Measurements from ENCODE around the gene MROH2B. TPM values are rescaled to one million over a fixed set of nuclear protein-coding genes. Genes with fewer than 3 reads are reported as not detected.

The MROH2B gene
- polyA plus RNA-seq, 1 donor (not counting 4 experiments of a cell fraction or from before 2014, with no cell fraction given), result not detected

GRCh38 chr5:41118177-41118576, 47.0 kb upstream of the MROH2B start:
- H3K9me1 ChIP-seq (ENCODE audit: control insufficient read depth, extremely low read depth, insufficient read depth, low read length), result no peaks in the 10 kb centered on the region
- no peak overlapping the region for H3K9ac ChIP-seq (ENCODE audit: control insufficient read depth, extremely low read depth, insufficient read depth, low read length)
- no peak for TF ChIP-seq CTCF (optimal IDR thresholded peaks at IDR 0.05 in 1 of 3, IDR thresholded peaks at IDR 0.05 in 1 of 3, conservative IDR thresholded peaks at IDR 0.05 in 1 of 3; ENCODE audit: extremely low read depth in 1 of 3, insufficient read depth in 2 of 3, low read length in 3 of 3)
- TF ChIP-seq EZH2 (IDR thresholded peaks at IDR 0.05; ENCODE audit: low read length), result no peak

GRCh38 chr5:41115281-41115680, 44.1 kb upstream of the MROH2B start:
- no peak overlapping the region for H3K4me2 ChIP-seq (ENCODE audit: control insufficient read depth, extremely low read depth, insufficient read depth, low read depth, low read length)

More at GRCh38 chr5:41118177-41118576, 47.0 kb upstream of the MROH2B start:
- H3K27ac ChIP-seq (ENCODE audit: control insufficient read depth, insufficient read depth, low read length), result no peak overlapping the region
- dilution Hi-C loops (cut with MboI; ENCODE audit: extremely low pct_ligation_motif_present, low sequenced_read_pairs), result no loop called here
- no peak overlapping the region for H3K4me2 ChIP-seq (ENCODE audit: control insufficient read depth, extremely low read depth, insufficient read depth, low read depth, low read length)
- no peaks in the 10 kb centered on the region for H3K79me2 ChIP-seq (ENCODE audit: control insufficient read depth, insufficient read depth, low read length)
- H4K20me1 ChIP-seq (ENCODE audit: control insufficient read depth, extremely low read depth, insufficient read depth, low read length), result no peaks in the 10 kb centered on the region
- FAIRE-seq, result no peak
- no peaks in the 10 kb centered on the region for H3K27me3 ChIP-seq (ENCODE audit: control insufficient read depth, extremely low read depth, insufficient read depth, low read length)
- H3K4me1 ChIP-seq (ENCODE audit: control insufficient read depth, extremely low read depth, insufficient read depth, low read length), result no peaks in the 10 kb centered on the region
- H3K9me3 ChIP-seq (ENCODE audit: control insufficient read depth, low read depth, low read length), result no peaks in the 10 kb centered on the region
- no peaks in the 10 kb centered on the region for H3K36me3 ChIP-seq (ENCODE audit: control insufficient read depth in 2 of 2, extremely low read depth in 1 of 2, insufficient read depth in 2 of 2, low read length in 2 of 2)
- no peak overlapping the region for H2AFZ ChIP-seq (ENCODE audit: control insufficient read depth, low read length)
- no peak for DNase-seq (ENCODE audit: low read depth, low spot score)
- H3K4me3 ChIP-seq (ENCODE audit: control insufficient read depth in 2 of 3, extremely low read depth in 1 of 3, insufficient read depth in 2 of 3, low read depth in 1 of 3, low read length in 3 of 3), result no peak overlapping the region

More at GRCh38 chr5:41115281-41115680, 44.1 kb upstream of the MROH2B start:
- no peaks in the 10 kb centered on the region for H4K20me1 ChIP-seq (ENCODE audit: control insufficient read depth, extremely low read depth, insufficient read depth, low read length)
- no peak overlapping the region for H3K9ac ChIP-seq (ENCODE audit: control insufficient read depth, extremely low read depth, insufficient read depth, low read length)
- no peaks in the 10 kb centered on the region for H3K79me2 ChIP-seq (ENCODE audit: control insufficient read depth, insufficient read depth, low read length)
- no peaks in the 10 kb centered on the region for H3K4me1 ChIP-seq (ENCODE audit: control insufficient read depth, extremely low read depth, insufficient read depth, low read length)
- no peaks in the 10 kb centered on the region for H3K36me3 ChIP-seq (ENCODE audit: control insufficient read depth in 2 of 2, extremely low read depth in 1 of 2, insufficient read depth in 2 of 2, low read length in 2 of 2)
- H3K9me3 ChIP-seq (ENCODE audit: control insufficient read depth, low read depth, low read length), result no peaks in the 10 kb centered on the region
- no peak for TF ChIP-seq EZH2 (IDR thresholded peaks at IDR 0.05; ENCODE audit: low read length)
- TF ChIP-seq CTCF (optimal IDR thresholded peaks at IDR 0.05 in 1 of 3, IDR thresholded peaks at IDR 0.05 in 1 of 3, conservative IDR thresholded peaks at IDR 0.05 in 1 of 3; ENCODE audit: extremely low read depth in 1 of 3, insufficient read depth in 2 of 3, low read length in 3 of 3), result no peak
- H2AFZ ChIP-seq (ENCODE audit: control insufficient read depth, low read length), result no peak overlapping the region
- FAIRE-seq (no peak), DNase-seq (ENCODE audit: low read depth, low spot score) (no peak)
- no peaks in the 10 kb centered on the region for H3K9me1 ChIP-seq (ENCODE audit: control insufficient read depth, extremely low read depth, insufficient read depth, low read length)
- H3K4me3 ChIP-seq (ENCODE audit: control insufficient read depth in 2 of 3, extremely low read depth in 1 of 3, insufficient read depth in 2 of 3, low read depth in 1 of 3, low read length in 3 of 3), result no peak overlapping the region
- no peaks in the 10 kb centered on the region for H3K27me3 ChIP-seq (ENCODE audit: control insufficient read depth, extremely low read depth, insufficient read depth, low read length)
- H3K27ac ChIP-seq (ENCODE audit: control insufficient read depth, insufficient read depth, low read length), result no peak overlapping the region
- dilution Hi-C loops (cut with MboI; ENCODE audit: extremely low pct_ligation_motif_present, low sequenced_read_pairs), result no loop called here
